ENCODE results near the gene BCAS1.

BCAS1 gene

GRCh38 chr20:53907968-53908751, 162.2 kb downstream of the BCAS1 start:
- DNase-seq (ENCODE audit: low read depth in 2 of 2), result no peak

GRCh38 chr20:53905820-53906191, 164.6 kb downstream of the BCAS1 start:
- no peak for DNase-seq (ENCODE audit: low read depth in 2 of 2)

- no peak for DNase-seq (ENCODE audit: low read depth in 2 of 2)
These were observed 165.2 kb downstream of the BCAS1 start for GRCh38 chr20:53905019-53905819.

GRCh38 chr20:53904261-53904660, 166.1 kb downstream of the BCAS1 start:
- DNase-seq (ENCODE audit: low read depth in 2 of 2), result no peak

GRCh38 chr20:53903652-53903987, 166.8 kb downstream of the BCAS1 start:
- no peak for DNase-seq (ENCODE audit: low read depth in 2 of 2)

- no peak for DNase-seq (ENCODE audit: low read depth in 2 of 2)
These were observed 167.3 kb downstream of the BCAS1 start for GRCh38 chr20:53902968-53903651.

GRCh38 chr20:53901497-53902096, 168.8 kb downstream of the BCAS1 start:
- DNase-seq (ENCODE audit: low read depth in 2 of 2), result no peak

- DNase-seq (ENCODE audit: low read depth in 2 of 2), result no peak
These were observed 169.3 kb downstream of the BCAS1 start for GRCh38 chr20:53901064-53901463.

- no peak for DNase-seq (ENCODE audit: low read depth in 2 of 2)
These were observed 169.9 kb downstream of the BCAS1 start for GRCh38 chr20:53900380-53900999.

GRCh38 chr20:53899351-53900167, 170.8 kb downstream of the BCAS1 start:
- DNase-seq (ENCODE audit: low read depth in 2 of 2), result peak; percentile 68 to 83

- DNase-seq (ENCODE audit: low read depth in 2 of 2), result no peak
These were observed 171.8 kb downstream of the BCAS1 start for GRCh38 chr20:53898556-53898931.

GRCh38 chr20:53897884-53898555, 172.4 kb downstream of the BCAS1 start:
- no peak for DNase-seq (ENCODE audit: low read depth in 2 of 2)

GRCh38 chr20:53896647-53897046, 173.7 kb downstream of the BCAS1 start:
- no peak for DNase-seq (ENCODE audit: low read depth in 2 of 2)

- DNase-seq (ENCODE audit: low read depth in 2 of 2), result no peak
These were observed 174.4 kb downstream of the BCAS1 start for GRCh38 chr20:53896041-53896440.

- DNase-seq (ENCODE audit: low read depth in 2 of 2), result no peak
These were observed 175.0 kb downstream of the BCAS1 start for GRCh38 chr20:53895385-53895755.

GRCh38 chr20:53894707-53895384, 175.5 kb downstream of the BCAS1 start:
- DNase-seq (ENCODE audit: low read depth in 2 of 2), result no peak

Measured in stimulated activated CD8-positive, alpha-beta memory T cell treated with anti-CD3 and anti-CD28 coated beads, Interleukin-7, amount 100 ng/mL, for 4 hours (primary cell).